Activated CD4-positive, alpha-beta T cell treated with anti-CD3 and anti-CD28 coated beads, Interleukin-10, Interleukin-2, amounts not matched to agents 100 ng/mL and 50 ng/mL, durations not matched to agents 16 hours and 8 hours (primary cell): ENCODE data around the gene ZNF281.
A peak's percentile ranks its signal among the peaks of the same experiment; 100 is the strongest.

Experiments used
- DNase-seq: peaks from one replicate; pipeline ENCODE4 v3.0.0-alpha.2; 2020

ZNF281 gene, protein sequence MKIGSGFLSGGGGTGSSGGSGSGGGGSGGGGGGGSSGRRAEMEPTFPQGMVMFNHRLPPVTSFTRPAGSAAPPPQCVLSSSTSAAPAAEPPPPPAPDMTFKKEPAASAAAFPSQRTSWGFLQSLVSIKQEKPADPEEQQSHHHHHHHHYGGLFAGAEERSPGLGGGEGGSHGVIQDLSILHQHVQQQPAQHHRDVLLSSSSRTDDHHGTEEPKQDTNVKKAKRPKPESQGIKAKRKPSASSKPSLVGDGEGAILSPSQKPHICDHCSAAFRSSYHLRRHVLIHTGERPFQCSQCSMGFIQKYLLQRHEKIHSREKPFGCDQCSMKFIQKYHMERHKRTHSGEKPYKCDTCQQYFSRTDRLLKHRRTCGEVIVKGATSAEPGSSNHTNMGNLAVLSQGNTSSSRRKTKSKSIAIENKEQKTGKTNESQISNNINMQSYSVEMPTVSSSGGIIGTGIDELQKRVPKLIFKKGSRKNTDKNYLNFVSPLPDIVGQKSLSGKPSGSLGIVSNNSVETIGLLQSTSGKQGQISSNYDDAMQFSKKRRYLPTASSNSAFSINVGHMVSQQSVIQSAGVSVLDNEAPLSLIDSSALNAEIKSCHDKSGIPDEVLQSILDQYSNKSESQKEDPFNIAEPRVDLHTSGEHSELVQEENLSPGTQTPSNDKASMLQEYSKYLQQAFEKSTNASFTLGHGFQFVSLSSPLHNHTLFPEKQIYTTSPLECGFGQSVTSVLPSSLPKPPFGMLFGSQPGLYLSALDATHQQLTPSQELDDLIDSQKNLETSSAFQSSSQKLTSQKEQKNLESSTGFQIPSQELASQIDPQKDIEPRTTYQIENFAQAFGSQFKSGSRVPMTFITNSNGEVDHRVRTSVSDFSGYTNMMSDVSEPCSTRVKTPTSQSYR

DNA sequence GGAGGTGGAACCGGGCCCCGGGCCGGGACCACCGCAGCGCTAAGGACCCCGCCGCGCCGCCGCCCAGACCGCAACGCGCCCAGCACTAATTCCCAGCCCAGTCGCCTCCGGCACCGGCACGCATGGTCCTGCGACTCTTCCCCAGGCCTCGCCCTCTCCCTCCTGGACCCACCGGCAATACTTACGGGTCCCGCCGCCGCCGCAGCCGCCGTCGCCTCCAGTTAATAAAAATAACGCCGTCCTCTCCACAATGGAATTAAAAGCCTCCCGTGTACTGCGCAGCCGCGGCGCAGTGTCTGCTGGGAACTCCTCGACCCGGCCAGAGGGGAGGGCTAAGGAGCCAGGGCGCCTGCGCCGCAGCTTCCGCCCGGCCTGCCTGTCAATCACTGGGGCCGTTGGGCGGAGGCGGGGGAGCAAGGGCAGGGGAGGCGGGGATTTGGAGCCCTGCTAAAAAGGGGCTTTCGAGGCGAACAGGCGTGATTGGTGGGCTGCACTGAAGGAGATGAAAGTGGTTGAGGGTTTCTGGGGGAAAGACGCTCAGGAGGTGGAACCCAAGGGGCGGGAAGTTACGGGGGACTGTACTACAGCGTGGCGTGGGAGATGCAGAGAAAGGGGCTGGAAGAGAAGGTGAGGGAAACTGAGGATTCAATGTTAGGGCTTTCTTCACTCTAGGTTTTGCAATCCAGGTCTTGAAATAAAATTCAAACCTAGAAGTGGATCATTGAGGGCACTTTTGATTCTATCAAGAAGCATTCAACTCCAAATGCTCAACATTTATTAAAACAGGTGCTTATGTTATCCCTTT, at the start of gene ZNF281:
Gene ZNF281, minus strand, starts transcription at position 276 of the 805 bp plus-strand sequence. CDS start 331 bp downstream, outside the sequence.
- peak; percentile 98 for DNase-seq

DNA sequence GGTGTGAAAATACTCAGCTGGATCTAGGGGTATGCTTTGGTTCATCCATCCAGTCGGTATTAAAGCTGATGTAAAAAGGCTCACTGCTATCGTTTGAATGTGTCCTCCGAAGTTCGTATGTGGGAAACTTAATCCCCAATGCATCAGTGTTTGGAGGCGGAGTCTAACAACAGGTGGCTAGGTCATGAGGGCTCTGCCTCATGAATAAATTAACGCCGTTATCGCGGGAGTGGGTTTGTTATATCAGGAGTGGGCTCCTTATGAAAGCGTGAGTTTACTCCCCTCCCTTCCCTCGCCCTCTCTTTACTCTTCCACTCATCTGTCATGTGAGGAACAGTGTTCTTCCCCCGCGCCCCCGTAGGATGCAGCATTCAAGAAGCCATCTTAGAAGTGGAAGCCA, 48.9 kb upstream of the ZNF281 start:
- no peak for DNase-seq

DNA sequence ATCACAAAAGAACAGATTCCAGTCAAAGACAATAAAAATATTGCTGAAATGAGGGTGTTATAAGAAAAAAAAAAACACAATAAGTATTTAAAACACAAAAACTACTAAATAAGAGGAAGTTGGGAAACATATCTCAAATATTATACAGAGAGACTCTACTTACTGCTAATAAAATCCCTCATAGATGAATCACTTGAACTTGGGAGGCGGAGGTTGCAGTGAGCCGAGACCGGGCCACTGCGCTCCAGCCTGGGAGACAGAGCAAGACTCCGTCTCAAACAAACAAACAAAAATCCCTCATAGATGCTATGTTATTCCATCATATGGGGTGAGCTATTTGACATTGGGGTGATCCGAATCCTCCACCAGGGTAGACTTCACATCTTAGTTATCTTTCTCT, 48.0 kb upstream of the ZNF281 start:
- DNase-seq: no peak

DNA sequence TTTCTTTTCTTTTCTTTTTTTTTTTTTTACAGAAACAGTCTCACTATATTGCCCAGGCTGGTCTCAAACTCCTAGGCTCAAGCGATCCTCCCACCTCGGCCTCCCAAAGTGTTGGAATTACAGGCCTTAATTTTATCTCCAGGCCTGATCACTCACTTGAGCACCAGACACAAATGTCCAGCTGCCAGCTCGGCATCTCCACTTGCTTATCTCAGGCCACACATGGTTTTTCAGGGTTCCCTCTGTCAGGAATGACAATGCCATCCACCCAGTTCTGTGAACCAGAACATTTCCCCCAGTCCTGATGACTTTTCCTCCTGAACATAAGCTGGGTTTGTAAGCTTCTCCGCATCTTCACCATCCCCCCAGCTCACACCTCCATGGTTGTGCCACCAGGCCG, 44.6 kb upstream of the ZNF281 start:
- DNase-seq: no peak

GRCh38 chr1:200453553-200453905, 43.7 kb upstream of the ZNF281 start:
- no peak for DNase-seq

DNA sequence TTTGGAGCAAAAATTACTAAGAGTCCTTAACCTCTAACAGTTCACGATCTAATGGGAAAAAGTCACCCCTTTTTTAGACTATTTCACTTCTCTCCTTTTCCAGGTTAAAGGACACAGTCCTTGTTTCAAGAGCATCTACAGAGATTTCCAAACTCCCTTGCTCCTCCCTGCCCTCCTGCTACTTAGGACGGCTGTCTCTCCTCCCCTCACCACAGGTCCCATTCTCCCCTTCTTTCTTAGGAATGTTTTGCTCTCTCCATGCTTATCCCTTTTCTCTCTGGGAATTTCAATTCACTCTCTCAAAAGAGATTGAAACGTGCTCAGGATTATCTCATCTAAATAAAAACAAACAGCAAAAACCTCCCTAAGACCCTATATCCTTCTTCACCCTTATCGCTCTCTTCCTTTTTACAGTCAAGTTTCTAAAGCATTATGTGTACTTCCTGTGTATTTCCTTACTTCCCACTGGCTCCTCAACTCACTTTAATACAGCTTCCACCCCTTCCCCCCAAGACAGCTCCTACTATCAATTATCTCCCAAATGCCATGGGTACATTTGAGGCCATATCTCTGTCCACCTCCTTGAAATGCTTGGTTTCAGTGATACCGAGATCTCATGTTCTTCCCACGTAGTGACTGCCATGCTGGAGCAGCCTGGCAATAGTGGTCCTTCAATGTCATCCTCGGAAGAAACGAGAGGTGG, 43.2 kb upstream of the ZNF281 start:
- no peak for DNase-seq

DNA sequence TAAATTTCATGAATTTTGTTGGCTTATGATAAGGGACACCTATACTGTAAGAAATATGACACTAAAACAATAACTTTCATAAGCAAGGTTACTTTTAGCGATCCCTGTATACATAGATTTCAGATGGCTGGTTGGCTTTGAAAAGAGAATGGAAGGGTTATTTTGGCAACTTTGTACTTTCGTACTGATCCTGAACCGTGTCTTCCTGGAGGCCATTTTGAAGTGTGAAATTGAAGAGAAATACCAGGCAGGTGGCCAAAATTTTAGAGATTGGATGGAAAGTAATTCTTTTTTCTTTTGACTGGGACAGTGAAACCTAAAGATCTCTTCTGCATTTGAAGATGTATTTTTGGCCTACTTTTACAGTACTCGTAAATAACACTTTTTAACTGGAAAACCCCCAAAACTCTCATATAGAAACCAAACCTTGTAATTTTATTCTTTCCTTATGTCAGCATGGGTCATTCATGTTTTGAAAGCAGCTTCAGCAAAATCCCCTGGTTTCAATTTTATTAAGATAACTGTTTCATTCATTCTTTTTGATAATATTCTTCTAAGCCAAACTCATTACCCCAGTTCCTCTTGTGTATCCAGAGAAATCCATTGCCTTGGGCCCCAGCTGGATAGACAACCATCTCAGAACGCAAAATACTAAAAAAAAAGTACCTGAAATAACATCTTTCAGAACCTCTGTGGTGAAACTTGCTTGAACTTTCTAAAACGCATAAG, 38.4 kb upstream of the ZNF281 start:
- DNase-seq: peak; percentile 86

GRCh38 chr1:200445213-200445612, 35.4 kb upstream of the ZNF281 start:
- peak; percentile 80 for DNase-seq

- no peak for DNase-seq
Measured at GRCh38 chr1:200444478-200444877, 34.6 kb upstream of the ZNF281 start.

DNA sequence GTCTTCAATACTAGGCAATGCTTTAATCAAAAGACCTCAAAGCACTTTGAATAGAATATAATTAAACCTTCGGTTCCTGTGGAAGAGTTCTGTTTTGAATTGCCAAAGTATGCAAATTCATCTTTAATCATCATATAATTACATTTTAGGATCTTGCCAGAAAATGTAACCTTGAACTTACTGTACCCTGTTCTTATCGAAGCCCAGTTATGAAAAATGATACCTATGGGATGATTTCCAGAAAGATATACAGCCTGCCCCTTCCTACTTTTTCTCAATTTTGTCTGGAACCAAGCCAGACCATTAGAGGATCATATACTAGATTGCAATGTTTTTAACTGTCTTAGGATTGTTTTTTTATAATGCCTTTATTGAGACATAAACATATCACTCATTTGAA, 34.0 kb upstream of the ZNF281 start:
- no peak for DNase-seq

DNA sequence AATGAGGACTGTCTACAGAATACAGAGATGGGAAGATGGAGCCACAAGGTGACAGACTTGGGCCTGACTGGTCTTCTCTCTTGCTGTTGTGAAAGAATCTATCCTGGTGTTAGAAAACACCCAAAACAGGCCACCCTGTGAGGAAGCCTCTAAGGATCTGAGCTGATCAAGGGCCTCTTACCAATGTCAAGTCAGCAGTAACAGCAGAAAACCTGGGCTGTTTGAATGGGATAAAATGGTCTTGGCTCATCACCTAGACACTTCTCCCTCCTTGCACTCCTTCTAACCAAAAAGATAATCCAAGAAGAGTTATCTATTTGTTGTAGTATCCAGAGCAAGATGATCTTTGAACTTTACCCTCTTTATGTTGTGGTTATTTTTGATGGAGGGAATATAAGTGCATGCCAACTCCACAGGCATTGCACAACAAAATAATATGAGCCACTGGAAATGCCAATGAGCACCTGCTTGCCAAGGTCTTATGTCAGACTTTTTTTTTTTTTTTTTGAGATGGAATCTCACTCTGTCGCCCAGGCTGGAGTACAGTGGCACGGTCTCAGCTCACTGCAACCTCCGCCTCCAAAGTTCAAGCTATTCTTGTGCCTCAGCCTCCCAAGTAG, 32.8 kb upstream of the ZNF281 start:
- DNase-seq: no peak

- no peak for DNase-seq
Measured at GRCh38 chr1:200442023-200442422, 32.2 kb upstream of the ZNF281 start.

DNA sequence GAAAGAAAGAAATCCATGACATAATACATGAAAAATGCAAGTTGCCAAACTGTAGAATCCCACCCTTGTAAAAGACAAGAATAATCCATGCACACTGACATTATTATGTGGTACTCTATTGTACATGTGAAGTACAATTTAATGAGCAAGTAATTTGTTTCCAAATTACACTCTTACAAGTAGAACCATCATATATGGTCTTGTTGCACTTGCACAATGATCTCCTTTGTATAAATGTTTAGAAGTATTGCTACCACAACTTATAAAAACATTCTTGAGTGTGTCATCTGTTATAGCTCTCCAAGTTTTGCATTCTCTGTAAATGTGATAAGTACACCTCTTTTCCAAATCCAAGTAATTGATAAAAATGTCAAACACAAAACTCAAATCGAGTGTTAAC, 29.1 kb upstream of the ZNF281 start:
- no peak for DNase-seq

- peak; percentile 7 for DNase-seq
Measured at GRCh38 chr1:200438413-200438812, 28.6 kb upstream of the ZNF281 start.

DNA sequence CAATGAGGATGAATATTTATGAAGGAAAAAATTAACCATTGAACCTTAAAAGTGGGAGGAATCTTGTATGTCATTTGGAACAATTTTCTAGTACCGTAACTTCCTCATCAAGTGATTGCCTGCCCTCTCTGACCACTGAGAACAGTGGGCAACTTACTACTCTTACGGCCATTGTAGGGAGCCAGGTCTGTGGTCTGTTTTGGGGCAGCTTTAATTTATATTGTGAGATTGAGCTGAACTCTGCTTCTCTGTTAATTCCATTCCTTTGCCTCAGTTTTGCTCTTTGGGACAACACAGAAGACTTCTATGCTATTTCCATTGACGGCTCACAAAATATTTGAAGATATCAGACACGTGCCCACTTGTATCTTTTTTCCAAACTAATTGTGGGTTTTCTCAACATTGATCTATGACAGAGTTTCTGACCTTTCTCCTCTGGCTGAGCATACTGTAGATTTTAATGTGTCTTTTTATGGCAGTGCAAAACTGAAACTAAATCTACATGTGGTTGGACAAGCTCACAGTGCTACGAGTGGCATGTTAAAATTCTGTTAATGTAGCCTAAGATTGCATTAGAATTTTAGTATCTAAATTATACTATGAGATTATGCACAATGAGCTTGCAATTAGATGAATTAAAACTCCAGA, 27.8 kb upstream of the ZNF281 start:
- DNase-seq: peak; percentile 39

GRCh38 chr1:200437088-200437487, 27.3 kb upstream of the ZNF281 start:
- no peak for DNase-seq

DNA sequence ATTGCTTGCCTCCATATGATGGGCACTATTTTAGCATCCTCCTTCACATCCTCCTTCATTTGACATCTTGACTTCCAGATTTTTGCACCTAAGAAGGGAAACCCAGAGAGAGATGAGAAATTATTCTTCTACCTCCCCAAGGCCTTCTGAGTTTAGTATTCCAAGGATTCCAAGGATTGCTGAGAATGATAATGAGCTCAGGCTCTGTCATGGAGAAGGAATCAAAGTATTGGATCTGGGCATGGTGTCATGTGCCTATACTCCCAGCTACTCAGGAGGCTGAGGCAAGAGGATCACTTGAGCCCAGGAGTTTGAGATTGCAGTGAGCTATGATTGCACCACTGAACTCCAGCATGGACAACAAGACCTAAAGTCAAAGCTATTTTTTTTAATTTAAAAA, 26.6 kb upstream of the ZNF281 start:
- DNase-seq: no peak

- no peak for DNase-seq
Measured at GRCh38 chr1:200435200-200435780, 25.5 kb upstream of the ZNF281 start.

- no peak for DNase-seq
Measured at GRCh38 chr1:200433586-200433985, 23.8 kb upstream of the ZNF281 start.

GRCh38 chr1:200432586-200432985, 22.8 kb upstream of the ZNF281 start:
- DNase-seq: no peak
